ENCODE measurements around the gene MEIS2.

DNA sequence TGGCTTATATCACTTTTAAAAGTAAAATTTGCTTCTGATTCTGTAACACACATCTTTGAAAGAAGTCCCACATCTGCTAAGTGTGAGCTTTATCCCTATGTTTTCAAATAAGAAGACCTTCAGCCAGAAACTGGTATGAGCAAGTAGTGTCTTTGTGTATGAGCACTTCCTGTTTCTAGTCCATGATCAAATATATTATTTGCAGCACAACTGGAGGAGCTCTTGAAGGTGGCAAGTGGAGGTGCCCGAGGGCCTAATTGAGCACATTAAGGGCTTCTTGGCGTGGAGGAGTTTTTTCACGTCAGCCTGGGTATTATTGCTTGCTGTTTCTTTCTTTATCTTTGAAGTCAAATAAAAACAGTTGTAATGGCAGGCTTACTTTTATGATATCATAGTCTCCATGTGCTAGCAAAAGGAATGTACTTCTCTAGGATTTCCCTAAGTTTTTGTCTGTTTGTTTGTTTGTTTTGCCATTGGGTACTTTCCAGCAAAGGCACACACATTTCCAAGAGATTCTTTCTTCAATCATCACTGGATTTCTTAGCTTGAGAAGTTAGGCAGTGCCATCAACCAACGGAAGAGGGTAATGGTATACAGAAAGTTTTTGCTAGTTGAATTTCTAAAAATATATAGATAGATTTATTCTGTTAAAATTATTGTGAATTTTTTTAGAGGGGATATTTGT, 68.1 kb downstream of the MEIS2 start:
- TF ChIP-seq, protein P1, sequence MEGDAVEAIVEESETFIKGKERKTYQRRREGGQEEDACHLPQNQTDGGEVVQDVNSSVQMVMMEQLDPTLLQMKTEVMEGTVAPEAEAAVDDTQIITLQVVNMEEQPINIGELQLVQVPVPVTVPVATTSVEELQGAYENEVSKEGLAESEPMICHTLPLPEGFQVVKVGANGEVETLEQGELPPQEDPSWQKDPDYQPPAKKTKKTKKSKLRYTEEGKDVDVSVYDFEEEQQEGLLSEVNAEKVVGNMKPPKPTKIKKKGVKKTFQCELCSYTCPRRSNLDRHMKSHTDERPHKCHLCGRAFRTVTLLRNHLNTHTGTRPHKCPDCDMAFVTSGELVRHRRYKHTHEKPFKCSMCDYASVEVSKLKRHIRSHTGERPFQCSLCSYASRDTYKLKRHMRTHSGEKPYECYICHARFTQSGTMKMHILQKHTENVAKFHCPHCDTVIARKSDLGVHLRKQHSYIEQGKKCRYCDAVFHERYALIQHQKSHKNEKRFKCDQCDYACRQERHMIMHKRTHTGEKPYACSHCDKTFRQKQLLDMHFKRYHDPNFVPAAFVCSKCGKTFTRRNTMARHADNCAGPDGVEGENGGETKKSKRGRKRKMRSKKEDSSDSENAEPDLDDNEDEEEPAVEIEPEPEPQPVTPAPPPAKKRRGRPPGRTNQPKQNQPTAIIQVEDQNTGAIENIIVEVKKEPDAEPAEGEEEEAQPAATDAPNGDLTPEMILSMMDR (IDR thresholded peaks at IDR 0.05), result no peak
- TF ChIP-seq POLR2A (IDR thresholded peaks at IDR 0.05), result no peak
